MM.1S (cell line): ENCODE results near the gene GNB1.

Experiments
- DNase-seq: peaks from one replicate; pipeline ENCODE4 v3.0.0-alpha.2; 2015
- H2AFZ ChIP-seq: fragments of 300-600 bp; sonication (generic); 2 replicates; pipeline ENCODE4 v1.6.0; 2016; ENCODE audit warnings: antibody characterized with exemption, low read length
- H3F3A ChIP-seq: fragments of 300-600 bp; sonication (generic); 2 replicates; pipeline ENCODE4 v1.6.1; 2016; ENCODE audit warnings: mild to moderate bottlenecking, antibody characterized with exemption, low read length, moderate library complexity, mixed read lengths; ENCODE audit not compliant: insufficient read depth
- H3K27ac ChIP-seq: fragments of 300-600 bp; sonication (generic); 2 replicates; pipeline ENCODE4 v1.5.1; 2016; ENCODE audit warnings: mild to moderate bottlenecking, low read length
- H3K27me3 ChIP-seq: fragments of 300-600 bp; sonication (generic); replicated peaks from 2 replicates; pipeline ENCODE4 v1.6.0; 2016; ENCODE audit warnings: low read length; ENCODE audit not compliant: insufficient read depth
- H3K36me3 ChIP-seq: fragments of 300-600 bp; sonication (generic); replicated peaks from 2 replicates; pipeline ENCODE4 v1.6.1; 2016; ENCODE audit warnings: mild to moderate bottlenecking, low read length, mixed read lengths; ENCODE audit not compliant: insufficient read depth
- H3K4me1 ChIP-seq: fragments of 300-600 bp; sonication (generic); 2 replicates; pipeline ENCODE4 v1.6.1; 2016; ENCODE audit warnings: low read length, mixed read lengths
- H3K4me2 ChIP-seq: fragments of 300-600 bp; sonication (generic); 2 replicates; pipeline ENCODE4 v1.6.0; 2016; ENCODE audit warnings: low read depth, low read length
- H3K4me3 ChIP-seq: fragments of 300-600 bp; sonication (generic); 2 replicates; pipeline ENCODE4 v1.5.1; 2016; ENCODE audit warnings: low read length, mixed read lengths
- H3K79me2 ChIP-seq: fragments of 300-600 bp; sonication (generic); 2 replicates; pipeline ENCODE4 v1.6.1; 2016; ENCODE audit warnings: mixed run types, low read length, mixed read lengths
- H3K9ac ChIP-seq: fragments of 300-600 bp; sonication (generic); 2 replicates; pipeline ENCODE4 v1.6.1; 2016; ENCODE audit warnings: low read length, mixed read lengths
- H3K9me2 ChIP-seq: fragments of 300-600 bp; sonication (generic); replicated peaks from 2 replicates; pipeline ENCODE4 v1.6.1; 2016; ENCODE audit warnings: mild to moderate bottlenecking, low read length, mixed read lengths; ENCODE audit not compliant: insufficient read depth
- H3K9me3 ChIP-seq: fragments of 300-600 bp; sonication (generic); replicated peaks from 2 replicates; pipeline ENCODE4 v1.6.1; 2016; ENCODE audit warnings: mild to moderate bottlenecking, low read length, mixed read lengths; ENCODE audit not compliant: insufficient read depth
- H4K20me1 ChIP-seq: fragments of 300-600 bp; sonication (generic); 2 replicates; pipeline ENCODE4 v1.6.1; 2016; ENCODE audit warnings: mild to moderate bottlenecking, low read length, moderate library complexity, mixed read lengths; ENCODE audit not compliant: insufficient read depth
- CTCF ChIP-seq: fragments of 300-600 bp; sonication (generic); IDR thresholded peaks from 2 replicates; pipeline ENCODE4 v1.5.1; 2016; ENCODE audit warnings: antibody characterized with exemption, low read length, mixed read lengths
- EZH2 ChIP-seq: fragments of 300-600 bp; sonication (generic); optimal IDR thresholded peaks from 2 replicates; pipeline ENCODE3; 2017; ENCODE audit warnings: low read depth, mild to moderate bottlenecking, antibody characterized with exemption, low read length, mixed read lengths
- EZH2phosphoT487 ChIP-seq: fragments of 300-600 bp; sonication (generic); IDR thresholded peaks from 2 replicates; pipeline ENCODE4 v1.6.1; 2018; ENCODE audit warnings: antibody characterized with exemption, low read length

GNB1 gene

GRCh38 chr1:1920057-1920607, 29.2 kb upstream of the GNB1 start:
- Histone ChIP-seq H3K4me1 (peaks cover 10% of the 10 kb centered on the region), H2AFZ (peak overlapping the region; percentile 74; the same call in 1 of the 2 replicates), H3K27ac (no peak overlapping the region), H4K20me1 (no peaks in the 10 kb centered on the region), H3K9me2 (no peaks in the 10 kb centered on the region), H3K79me2 (no peaks in the 10 kb centered on the region), H3K9ac (no peak overlapping the region), H3K4me2 (peak overlapping the region; percentile 98; the same call in 1 of the 2 replicates), H3F3A (no peaks in the 10 kb centered on the region), H3K4me3 (peak overlapping the region; percentile 69; the same call in 1 of the 2 replicates), H3K36me3 (no peaks in the 10 kb centered on the region), H3K9me3 (no peaks in the 10 kb centered on the region), H3K27me3 (peaks cover 36% of the 10 kb centered on the region)
- no peak for DNase-seq
- TF ChIP-seq EZH2phosphoT487 = no peak
- TF ChIP-seq CTCF = no peak
- TF ChIP-seq EZH2 = no peak

- DNase-seq = peak; percentile 98
- no peaks in the 10 kb centered on the region for H4K20me1 ChIP-seq
Measured at GRCh38 chr1:1919304-1920056, 28.6 kb upstream of the GNB1 start.

GRCh38 chr1:1918901-1919303, 28.0 kb upstream of the GNB1 start, which contains the start of gene TMEM52:
Gene TMEM52, minus strand, starts transcription at chr1:1919279. Its CDS starts 14 bp downstream, at chr1:1919265.
- Histone ChIP-seq H3K9me2 (no peaks in the 10 kb centered on the region), H3K27me3 (peaks cover 30% of the 10 kb centered on the region), H3K9ac (peak within 1 kb of the TSS; percentile 54; the same call in 1 of the 2 replicates), H3K4me1 (peaks cover 10% of the 10 kb centered on the region), H3K79me2 (no peaks in the 10 kb centered on the region), H3K4me2 (peak within 1 kb of the TSS; percentile 98), H3K9me3 (no peaks in the 10 kb centered on the region), H3F3A (no peaks in the 10 kb centered on the region), H3K27ac (peak within 1 kb of the TSS; percentile 37; the same call in 1 of the 2 replicates), H3K4me3 (peak within 1 kb of the TSS; percentile 69), H2AFZ (peak within 1 kb of the TSS; percentile 92), H3K36me3 (no peaks in the 10 kb centered on the region), H4K20me1 (no peaks in the 10 kb centered on the region)
- TF ChIP-seq CTCF (0 out of 2 replicates have a peak, but pooled peaks have one; percentile 14), EZH2 (no peak), EZH2phosphoT487 (no peak)
- no peak for DNase-seq

More at GRCh38 chr1:1919304-1920056, 28.6 kb upstream of the GNB1 start:
- Histone ChIP-seq H3F3A (no peaks in the 10 kb centered on the region), H3K36me3 (no peaks in the 10 kb centered on the region), H2AFZ (peak overlapping the region; percentile 92), H3K27ac (peak overlapping the region; percentile 37; the same call in 1 of the 2 replicates), H3K9ac (peak overlapping the region; percentile 54; the same call in 1 of the 2 replicates), H3K9me3 (no peaks in the 10 kb centered on the region), H3K4me1 (peaks cover 10% of the 10 kb centered on the region), H3K79me2 (no peaks in the 10 kb centered on the region), H3K27me3 (peaks cover 32% of the 10 kb centered on the region), H3K9me2 (no peaks in the 10 kb centered on the region), H3K4me2 (peak overlapping the region; percentile 98; the same call in 1 of the 2 replicates), H3K4me3 (peak overlapping the region; percentile 69)
- TF ChIP-seq EZH2 (no peak), EZH2phosphoT487 (no peak), CTCF (no peak)
